HPDE6-E6E7 (cell line): ENCODE results near the gene SSX2IP.
"Not testable (repeated sequence)": the region's sequence is repeated elsewhere in the genome, so short reads cannot be mapped to it uniquely, and the experiment has no call there.

Experiments used
- DNase-seq: peaks from one replicate; pipeline ENCODE4 v3.0.0; 2011; ENCODE audit warnings: missing footprints; ENCODE audit errors: extremely low spot score

Gene SSX2IP

GRCh38 chr1:84677415-84678099 lies 12.7 kb downstream of the SSX2IP start:
- DNase-seq, result no peak

GRCh38 chr1:84675631-84676030 lies 14.6 kb downstream of the SSX2IP start:
- no peak for DNase-seq

- DNase-seq, result no peak
Observed at GRCh38 chr1:84675106-84675505, 15.2 kb downstream of the SSX2IP start.

GRCh38 chr1:84674705-84675104 lies 15.6 kb downstream of the SSX2IP start:
- no peak for DNase-seq

- no peak for DNase-seq
Observed at GRCh38 chr1:84674021-84674420, 16.2 kb downstream of the SSX2IP start.

GRCh38 chr1:84672080-84672854 lies 18.0 kb downstream of the SSX2IP start:
- no peak for DNase-seq

GRCh38 chr1:84669831-84670230 lies 20.4 kb downstream of the SSX2IP start:
- DNase-seq, result no peak

GRCh38 chr1:84668185-84668584 lies 22.1 kb downstream of the SSX2IP start:
- DNase-seq, result no peak

- DNase-seq, result no peak
Observed at GRCh38 chr1:84665703-84666317, 24.5 kb downstream of the SSX2IP start.

- DNase-seq, result no peak
Observed at GRCh38 chr1:84653130-84653677, 37.1 kb downstream of the SSX2IP start.

GRCh38 chr1:84644472-84644871 lies 45.8 kb downstream of the SSX2IP start:
- no peak for DNase-seq

- DNase-seq, result no peak
Observed at GRCh38 chr1:84643183-84643582, 47.1 kb downstream of the SSX2IP start.

GRCh38 chr1:84642774-84643173 lies 47.5 kb downstream of the SSX2IP start:
- DNase-seq, result no peak

GRCh38 chr1:84639731-84640130 lies 50.5 kb downstream of the SSX2IP start:
- not testable (repeated sequence) for DNase-seq

GRCh38 chr1:84635429-84635828 lies 54.8 kb downstream of the SSX2IP start:
- DNase-seq, result no peak

GRCh38 chr1:84634536-84635205 lies 55.6 kb downstream of the SSX2IP start:
- peak; percentile 59 for DNase-seq

GRCh38 chr1:84632673-84633434 lies 57.4 kb downstream of the SSX2IP start:
- DNase-seq, result peak; percentile 20

- DNase-seq, result no peak
Observed at GRCh38 chr1:84632137-84632536, 58.1 kb downstream of the SSX2IP start.

- DNase-seq, result no peak
Observed at GRCh38 chr1:84624876-84625275, 65.4 kb downstream of the SSX2IP start.

- DNase-seq, result no peak
Observed at GRCh38 chr1:84621553-84621952, 68.7 kb downstream of the SSX2IP start.

- peak; percentile 74 for DNase-seq
Observed at GRCh38 chr1:84620720-84621313, 69.4 kb downstream of the SSX2IP start.
